HCT116 (cell line): ENCODE results near the gene LRRC14B. TPM values are rescaled to one million over a fixed set of nuclear protein-coding genes. Genes with fewer than 3 reads are reported as not detected.

Experiments
- ATAC-seq: fragments of 200-7000 bp; cut with Tn5 transposase; 2 replicates; pipeline ENCODE4 v1.9.1; 2020; ENCODE audit warnings: mild to moderate bottlenecking, moderate library complexity
- BruUV-seq: library from RNA; stranded (reverse); fragments of 400-500 nt; replicated peaks from 2 replicates; lab custom pipeline; 2021; lab: Mats Ljungman, UMichigan
- CTCF ChIA-PET: fragments of 300-600 bp; sonication (Branson Sonifier 250); formaldehyde crosslinking; loops from one replicate; lab custom pipeline; 2021; ENCODE audit warnings: antibody characterized with exemption; lab: Charles Lee
- POLR2A ChIA-PET: fragments of 300-600, 350-600 bp; sonication (Branson Sonifier 250); formaldehyde crosslinking; loops from one replicate; lab custom pipeline; 2021; ENCODE audit warnings: antibody characterized with exemption; lab: Charles Lee
- RAD21 ChIA-PET, 2 experiments: fragments of 300-600 bp; sonication (Branson Sonifier 250); formaldehyde crosslinking; loops; one replicate each; lab custom pipeline; 2023; ENCODE audit warnings: low total read pairs in 2 of 2; ENCODE audit not compliant: uncharacterized antibody in 2 of 2, unreplicated experiment in 2 of 2, low non-redundant PET in 1 of 2; lab: Charles Lee
- DNase-seq: peaks from one replicate; pipeline ENCODE4 v3.0.0-alpha.2; 2010; ENCODE audit warnings: low read depth, low spot score
- H2AFZ ChIP-seq: fragments of 200-600 bp; shearing (Covaris generic), sonication (generic); 2 replicates; pipeline ENCODE4 v1.6.1; 2017; ENCODE audit warnings: low read depth, mixed run types, mixed read lengths, antibody characterized with exemption, low read length; ENCODE audit not compliant: poor library complexity, severe bottlenecking
- H3K27ac ChIP-seq: 2 replicates; pipeline ENCODE4 v1.5.1; 2012; ENCODE audit warnings: low read depth, low read length
- H3K27me3 ChIP-seq: fragments of 200-600 bp; sonication (generic); 2 replicates; pipeline ENCODE4 v1.6.1; 2016; ENCODE audit warnings: mixed run types, low read length, mixed read lengths; ENCODE audit not compliant: insufficient read depth
- H3K36me3 ChIP-seq, 2 experiments: fragments of 200-500 bp in 1 of 2; fragments of 200-600 bp in 1 of 2; sonication (Bioruptor generic) in 1 of 2; sonication (generic) in 1 of 2; 2 replicates each; pipeline versions ENCODE4 v1.5.1 to v1.6.1; 2014 to 2016; ENCODE audit warnings: low read length in 2 of 2, inconsistent platforms in 1 of 2, mixed read lengths in 1 of 2, mixed run types in 1 of 2; ENCODE audit not compliant: insufficient read depth in 2 of 2, control insufficient read depth in 1 of 2
- H3K4me1 ChIP-seq, 2 experiments: fragments of 200-600 bp in 1 of 2; sonication (generic) in 1 of 2; 2 replicates each; pipeline versions ENCODE4 v1.5.1 to v1.6.1; 2012 to 2017; ENCODE audit warnings: low read length in 2 of 2, inconsistent platforms in 1 of 2, mild to moderate bottlenecking in 1 of 2, mixed read lengths in 1 of 2, mixed run types in 1 of 2, moderate library complexity in 1 of 2; ENCODE audit not compliant: insufficient read depth in 2 of 2, control insufficient read depth in 1 of 2
- H3K4me2 ChIP-seq: fragments of 200-600 bp; sonication (generic); 2 replicates; pipeline ENCODE4 v1.6.1; 2017; ENCODE audit warnings: mixed run types, low read length, mixed read lengths
- H3K4me3 ChIP-seq, 2 experiments: fragments of 200-600 bp in 1 of 2; sonication (generic) in 1 of 2; replicated peaks in 1 of 2; 2 replicates each; pipeline ENCODE4 v1.5.1; 2011 to 2016; ENCODE audit warnings: low read length in 2 of 2, control low read depth in 1 of 2, low read depth in 1 of 2, mild to moderate bottlenecking in 1 of 2, mixed read lengths in 1 of 2, mixed run types in 1 of 2
- H3K79me2 ChIP-seq: fragments of 200-600 bp; sonication (generic); 2 replicates; pipeline ENCODE4 v1.6.1; 2017; ENCODE audit warnings: mild to moderate bottlenecking, mixed run types, low read length, moderate library complexity, mixed read lengths; ENCODE audit not compliant: insufficient read depth
- H3K9ac ChIP-seq: fragments of 200-600 bp; sonication (generic); 2 replicates; pipeline ENCODE4 v1.6.1; 2016; ENCODE audit warnings: low read length, mixed read lengths
- H3K9me2 ChIP-seq: fragments of 200-600 bp; sonication (generic), shearing (Covaris generic); 2 replicates; pipeline ENCODE4 v1.6.1; 2017; ENCODE audit warnings: mixed run types, mild to moderate bottlenecking, moderate library complexity; ENCODE audit not compliant: insufficient read depth
- H3K9me3 ChIP-seq, 2 experiments: fragments of 200-500 bp in 1 of 2; fragments of 200-600 bp in 1 of 2; sonication (Bioruptor generic) in 1 of 2; sonication (generic) in 1 of 2; 2 replicates each; pipeline ENCODE4 v1.6.1; 2014 to 2017; ENCODE audit warnings: low read length in 2 of 2, mixed read lengths in 2 of 2, inconsistent platforms in 1 of 2, low read depth in 1 of 2, mild to moderate bottlenecking in 1 of 2, mixed run types in 1 of 2, moderate library complexity in 1 of 2; ENCODE audit not compliant: control insufficient read depth in 1 of 2, insufficient read depth in 1 of 2
- H4K20me1 ChIP-seq: fragments of 200-600 bp; sonication (generic), shearing (Covaris generic); 2 replicates; pipeline ENCODE4 v1.6.1; 2017; ENCODE audit warnings: mixed run types, mild to moderate bottlenecking, moderate library complexity; ENCODE audit not compliant: insufficient read depth
- CBX3 ChIP-seq: IDR thresholded peaks from 2 replicates; pipeline ENCODE4 v1.6.1; 2012; ENCODE audit warnings: low read depth
- CEBPB ChIP-seq: IDR thresholded peaks from 2 replicates; pipeline ENCODE4 v1.6.1; 2012; ENCODE audit warnings: low read depth
- ELF1 ChIP-seq: IDR thresholded peaks from 2 replicates; pipeline ENCODE4 v1.6.1; 2012; ENCODE audit warnings: low read depth, borderline replicate concordance
- EZH2phosphoT487 ChIP-seq: fragments of 200-600 bp; IDR thresholded peaks from 2 replicates; pipeline ENCODE4 v1.6.1; 2018; ENCODE audit warnings: antibody characterized with exemption, borderline replicate concordance
- FOSL1 ChIP-seq: IDR thresholded peaks from 2 replicates; pipeline ENCODE4 v1.6.1; 2012; ENCODE audit warnings: low read depth
- JUND ChIP-seq: IDR thresholded peaks from 2 replicates; pipeline ENCODE4 v1.6.1; 2012
- POLR2AphosphoS5 ChIP-seq: IDR thresholded peaks from 2 replicates; pipeline ENCODE4 v1.6.1; 2011; ENCODE audit warnings: mild to moderate bottlenecking, low read depth, low read length, moderate library complexity
- SRF ChIP-seq: IDR thresholded peaks from 2 replicates; pipeline ENCODE4 v1.6.1; 2012; ENCODE audit warnings: low read depth
- TCF7L2 ChIP-seq: IDR thresholded peaks from 2 replicates; pipeline ENCODE4 v1.7.0; 2011; ENCODE audit warnings: borderline replicate concordance, inconsistent platforms; ENCODE audit not compliant: insufficient read depth, insufficient read length; ENCODE audit errors: extremely low read depth
- YY1 ChIP-seq: IDR thresholded peaks from 2 replicates; pipeline ENCODE4 v1.6.1; 2011; ENCODE audit warnings: low read length, low read depth, moderate library complexity, mild to moderate bottlenecking; ENCODE audit not compliant: insufficient replicate concordance; ENCODE audit errors: extremely low read depth
- ZFX ChIP-seq: fragments of 450-650 bp; IDR thresholded peaks from 2 replicates; pipeline ENCODE4 v1.6.1; 2017
- ZNF274 ChIP-seq: fragments of 200-500 bp; sonication (Bioruptor generic); IDR thresholded peaks from 2 replicates; pipeline ENCODE4 v1.6.1; 2014; ENCODE audit warnings: mild to moderate bottlenecking, low read depth, low read length, inconsistent platforms
- intact Hi-C: fragments of 100-400 bp; cut with micrococcal nuclease; formaldehyde crosslinking; loops from 2 replicates; pipeline ENCODE4 v1.10.0; 2022
- total RNA-seq: library from RNA; stranded (reverse); gene quantifications from one replicate; pipeline ENCODE4 v1.2.1, GENCODE V29; 2021; ENCODE audit not compliant: unreplicated experiment
- TF ChIP-seq, protein P1 (sequence below): IDR thresholded peaks from 2 replicates; pipeline ENCODE4 v1.6.1; 2011; ENCODE audit warnings: mild to moderate bottlenecking, low read length, moderate library complexity; ENCODE audit not compliant: insufficient replicate concordance; ENCODE audit errors: extremely low read depth
- TF ChIP-seq, protein P2 (sequence below): IDR thresholded peaks from 2 replicates; pipeline ENCODE4 v1.6.1; 2012; ENCODE audit warnings: low read depth
- TF ChIP-seq, protein P3 (sequence below): IDR thresholded peaks from 2 replicates; pipeline ENCODE4 v1.6.1; 2012
- TF ChIP-seq, protein P4 (sequence below), 3 experiments: fragments of 200-600 bp in 1 of 3; sonication (generic) in 1 of 3; IDR thresholded peaks in 2 of 3; conservative IDR thresholded peaks in 1 of 3; 2 replicates each; pipeline ENCODE4 v1.5.1; 2012 to 2017; ENCODE audit warnings: low read depth in 2 of 3, low read length in 2 of 3, antibody characterized with exemption in 1 of 3, borderline replicate concordance in 1 of 3, control low read depth in 1 of 3, mild to moderate bottlenecking in 1 of 3, mixed read lengths in 1 of 3, mixed run types in 1 of 3, moderate library complexity in 1 of 3; ENCODE audit not compliant: insufficient read depth in 1 of 3

The LRRC14B gene
- total RNA-seq, 1 experiment from 2014 or later = not detected

DNA sequence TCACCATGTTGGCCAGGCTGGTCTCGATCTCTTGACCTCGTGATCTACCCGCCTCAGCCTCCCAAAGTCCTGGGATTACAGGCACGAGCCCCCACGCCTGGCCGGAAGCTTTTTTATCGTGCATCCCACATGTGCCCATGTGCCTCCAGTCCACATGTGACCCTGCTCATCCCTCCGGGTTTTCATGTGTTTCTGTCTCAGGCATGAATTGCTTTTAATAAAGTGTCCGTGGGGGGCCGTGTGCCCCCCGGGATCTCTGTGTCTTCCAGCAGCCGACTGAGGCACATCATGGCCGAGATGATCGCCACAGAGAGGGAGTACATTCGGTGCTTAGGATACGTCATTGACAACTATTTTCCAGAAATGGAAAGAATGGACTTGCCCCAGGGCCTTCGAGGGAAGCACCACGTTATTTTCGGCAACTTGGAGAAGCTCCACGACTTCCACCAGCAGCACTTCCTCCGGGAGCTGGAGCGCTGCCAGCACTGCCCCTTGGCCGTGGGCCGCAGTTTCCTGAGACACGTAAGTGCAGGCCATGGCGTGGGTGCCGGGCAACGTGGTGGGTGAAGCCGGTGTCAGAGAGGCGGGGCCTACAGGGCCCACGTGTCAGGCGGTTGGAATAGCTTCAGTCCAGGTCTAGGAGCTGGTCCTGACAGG lies 22.1 kb upstream of the LRRC14B start (continued):
- TF ChIP-seq, protein P1, sequence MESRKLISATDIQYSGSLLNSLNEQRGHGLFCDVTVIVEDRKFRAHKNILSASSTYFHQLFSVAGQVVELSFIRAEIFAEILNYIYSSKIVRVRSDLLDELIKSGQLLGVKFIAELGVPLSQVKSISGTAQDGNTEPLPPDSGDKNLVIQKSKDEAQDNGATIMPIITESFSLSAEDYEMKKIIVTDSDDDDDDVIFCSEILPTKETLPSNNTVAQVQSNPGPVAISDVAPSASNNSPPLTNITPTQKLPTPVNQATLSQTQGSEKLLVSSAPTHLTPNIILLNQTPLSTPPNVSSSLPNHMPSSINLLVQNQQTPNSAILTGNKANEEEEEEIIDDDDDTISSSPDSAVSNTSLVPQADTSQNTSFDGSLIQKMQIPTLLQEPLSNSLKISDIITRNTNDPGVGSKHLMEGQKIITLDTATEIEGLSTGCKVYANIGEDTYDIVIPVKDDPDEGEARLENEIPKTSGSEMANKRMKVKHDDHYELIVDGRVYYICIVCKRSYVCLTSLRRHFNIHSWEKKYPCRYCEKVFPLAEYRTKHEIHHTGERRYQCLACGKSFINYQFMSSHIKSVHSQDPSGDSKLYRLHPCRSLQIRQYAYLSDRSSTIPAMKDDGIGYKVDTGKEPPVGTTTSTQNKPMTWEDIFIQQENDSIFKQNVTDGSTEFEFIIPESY = no peak
- TF ChIP-seq ZFX (no peak), SRF (no peak), EZH2phosphoT487 (no peak), YY1 (no peak), CEBPB (no peak), ELF1 (no peak), POLR2AphosphoS5 (no peak)
- TF ChIP-seq, all 23 proteins: peak for 0

DNA sequence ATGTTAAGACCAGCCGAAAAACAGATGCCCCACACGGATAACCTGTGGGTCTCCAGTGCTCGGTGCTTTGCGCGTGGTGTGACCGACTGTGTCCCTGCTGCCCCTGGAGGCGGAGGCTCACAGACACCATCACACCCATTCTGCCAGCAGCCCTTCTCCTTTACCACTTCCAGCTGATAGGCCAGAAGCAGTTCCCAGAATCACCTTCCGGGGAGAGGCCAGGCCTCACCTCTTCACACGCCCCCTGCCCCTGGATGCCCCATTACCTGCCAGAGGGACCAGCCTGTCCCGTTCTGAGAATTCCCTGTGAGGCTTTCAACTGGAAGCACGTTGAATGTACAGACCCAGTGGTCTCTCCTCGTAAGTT lies 21.6 kb upstream of the LRRC14B start:
- no TSS peak for BruUV-seq
- DNase-seq (no peak), ATAC-seq (peak; percentile 32; the same call in 1 of the 2 replicates)
- Histone ChIP-seq H4K20me1 (no peaks in the 10 kb centered on the region), H2AFZ (no peak overlapping the region), H3K27me3 (no peaks in the 10 kb centered on the region), H3K36me3 (no peaks in the 10 kb centered on the region), H3K4me2 (no peak overlapping the region), H3K9me3 (no peaks in the 10 kb centered on the region), H3K4me1 (peaks cover 0 to 6% of the 10 kb centered on the region in 2 experiments; a peak in 2 of 4 replicates), H3K9ac (no peak overlapping the region), H3K27ac (no peak overlapping the region), H3K4me3 (no peak overlapping the region), H3K79me2 (no peaks in the 10 kb centered on the region), H3K9me2 (no peaks in the 10 kb centered on the region)
- CTCF ChIA-PET = no interaction called here
- POLR2A ChIA-PET = no interaction called here
- RAD21 ChIA-PET = no interaction called here
- intact Hi-C loops = no loop called here
- TF ChIP-seq CEBPB (no peak), POLR2AphosphoS5 (no peak), TCF7L2 (no peak), CBX3 (no peak), FOSL1 (no peak), SRF (no peak), YY1 (no peak), JUND (no peak), ZNF274 (no peak)
- TF ChIP-seq, protein P2, sequence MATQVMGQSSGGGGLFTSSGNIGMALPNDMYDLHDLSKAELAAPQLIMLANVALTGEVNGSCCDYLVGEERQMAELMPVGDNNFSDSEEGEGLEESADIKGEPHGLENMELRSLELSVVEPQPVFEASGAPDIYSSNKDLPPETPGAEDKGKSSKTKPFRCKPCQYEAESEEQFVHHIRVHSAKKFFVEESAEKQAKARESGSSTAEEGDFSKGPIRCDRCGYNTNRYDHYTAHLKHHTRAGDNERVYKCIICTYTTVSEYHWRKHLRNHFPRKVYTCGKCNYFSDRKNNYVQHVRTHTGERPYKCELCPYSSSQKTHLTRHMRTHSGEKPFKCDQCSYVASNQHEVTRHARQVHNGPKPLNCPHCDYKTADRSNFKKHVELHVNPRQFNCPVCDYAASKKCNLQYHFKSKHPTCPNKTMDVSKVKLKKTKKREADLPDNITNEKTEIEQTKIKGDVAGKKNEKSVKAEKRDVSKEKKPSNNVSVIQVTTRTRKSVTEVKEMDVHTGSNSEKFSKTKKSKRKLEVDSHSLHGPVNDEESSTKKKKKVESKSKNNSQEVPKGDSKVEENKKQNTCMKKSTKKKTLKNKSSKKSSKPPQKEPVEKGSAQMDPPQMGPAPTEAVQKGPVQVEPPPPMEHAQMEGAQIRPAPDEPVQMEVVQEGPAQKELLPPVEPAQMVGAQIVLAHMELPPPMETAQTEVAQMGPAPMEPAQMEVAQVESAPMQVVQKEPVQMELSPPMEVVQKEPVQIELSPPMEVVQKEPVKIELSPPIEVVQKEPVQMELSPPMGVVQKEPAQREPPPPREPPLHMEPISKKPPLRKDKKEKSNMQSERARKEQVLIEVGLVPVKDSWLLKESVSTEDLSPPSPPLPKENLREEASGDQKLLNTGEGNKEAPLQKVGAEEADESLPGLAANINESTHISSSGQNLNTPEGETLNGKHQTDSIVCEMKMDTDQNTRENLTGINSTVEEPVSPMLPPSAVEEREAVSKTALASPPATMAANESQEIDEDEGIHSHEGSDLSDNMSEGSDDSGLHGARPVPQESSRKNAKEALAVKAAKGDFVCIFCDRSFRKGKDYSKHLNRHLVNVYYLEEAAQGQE = no peak
- TF ChIP-seq, protein P3, sequence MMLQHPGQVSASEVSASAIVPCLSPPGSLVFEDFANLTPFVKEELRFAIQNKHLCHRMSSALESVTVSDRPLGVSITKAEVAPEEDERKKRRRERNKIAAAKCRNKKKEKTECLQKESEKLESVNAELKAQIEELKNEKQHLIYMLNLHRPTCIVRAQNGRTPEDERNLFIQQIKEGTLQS = no peak
- TF ChIP-seq, protein P4, sequence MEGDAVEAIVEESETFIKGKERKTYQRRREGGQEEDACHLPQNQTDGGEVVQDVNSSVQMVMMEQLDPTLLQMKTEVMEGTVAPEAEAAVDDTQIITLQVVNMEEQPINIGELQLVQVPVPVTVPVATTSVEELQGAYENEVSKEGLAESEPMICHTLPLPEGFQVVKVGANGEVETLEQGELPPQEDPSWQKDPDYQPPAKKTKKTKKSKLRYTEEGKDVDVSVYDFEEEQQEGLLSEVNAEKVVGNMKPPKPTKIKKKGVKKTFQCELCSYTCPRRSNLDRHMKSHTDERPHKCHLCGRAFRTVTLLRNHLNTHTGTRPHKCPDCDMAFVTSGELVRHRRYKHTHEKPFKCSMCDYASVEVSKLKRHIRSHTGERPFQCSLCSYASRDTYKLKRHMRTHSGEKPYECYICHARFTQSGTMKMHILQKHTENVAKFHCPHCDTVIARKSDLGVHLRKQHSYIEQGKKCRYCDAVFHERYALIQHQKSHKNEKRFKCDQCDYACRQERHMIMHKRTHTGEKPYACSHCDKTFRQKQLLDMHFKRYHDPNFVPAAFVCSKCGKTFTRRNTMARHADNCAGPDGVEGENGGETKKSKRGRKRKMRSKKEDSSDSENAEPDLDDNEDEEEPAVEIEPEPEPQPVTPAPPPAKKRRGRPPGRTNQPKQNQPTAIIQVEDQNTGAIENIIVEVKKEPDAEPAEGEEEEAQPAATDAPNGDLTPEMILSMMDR (IDR thresholded peaks at IDR 0.05 in 2 of 3, conservative IDR thresholded peaks at IDR 0.05 in 1 of 3; ENCODE audit: borderline replicate concordance in 1 of 3, insufficient read depth in 1 of 3, low read depth in 2 of 3, low read length in 2 of 3) = no peak
